Common myeloid progenitor, CD34-positive (primary cell): ENCODE data around the gene MS4A8.

Experiments
- CTCF ChIA-PET: fragments of 350-600 bp; sonication (Branson Sonifier 250); formaldehyde crosslinking; loops from one replicate; lab custom pipeline; 2021; ENCODE audit warnings: antibody characterized with exemption; lab: Charles Lee
- POLR2A ChIA-PET: fragments of 350-600 bp; sonication (Branson Sonifier 250); formaldehyde crosslinking; loops from one replicate; lab custom pipeline; 2021; ENCODE audit warnings: antibody characterized with exemption; lab: Charles Lee
- DNase-seq, 3 donors: peaks; one replicate each; pipeline versions ENCODE4 v3.0.0 to v3.0.0-alpha.2; 2013
- H3K27ac ChIP-seq, 2 experiments: 1 replicate in 1 of 2; 2 replicates in 1 of 2; pipeline ENCODE4 v1.7.0; 2013; ENCODE audit warnings: inconsistent platforms in 2 of 2, low read length in 2 of 2, mild to moderate bottlenecking in 2 of 2, low read depth in 1 of 2, moderate library complexity in 1 of 2; ENCODE audit not compliant: severe bottlenecking in 2 of 2, insufficient read depth in 1 of 2, poor library complexity in 1 of 2
- H3K27me3 ChIP-seq, 5 experiments: replicated peaks in 2 of 5; 1 replicate in 3 of 5; 2 replicates in 2 of 5; pipeline versions ENCODE4 v1.6.1 to v1.7.0; 2013; ENCODE audit warnings: low read length in 4 of 5, mild to moderate bottlenecking in 2 of 5, moderate library complexity in 2 of 5, inconsistent platforms in 1 of 5; ENCODE audit not compliant: insufficient read depth in 5 of 5, control insufficient read depth in 4 of 5
- H3K36me3 ChIP-seq, 4 experiments: 1 replicate in 2 of 4; 2 replicates in 2 of 4; pipeline versions ENCODE4 v1.6.1 to v1.7.0; 2013; ENCODE audit warnings: low read length in 3 of 4, control low read depth in 1 of 4, mild to moderate bottlenecking in 1 of 4; ENCODE audit not compliant: control insufficient read depth in 4 of 4, insufficient read depth in 4 of 4
- H3K4me1 ChIP-seq, 4 experiments: 1 replicate in 3 of 4; 2 replicates in 1 of 4; pipeline versions ENCODE4 v1.6.1 to v1.7.1; 2013; ENCODE audit warnings: low read length in 3 of 4, mild to moderate bottlenecking in 3 of 4, control low read depth in 1 of 4, inconsistent platforms in 1 of 4, moderate library complexity in 1 of 4; ENCODE audit not compliant: control insufficient read depth in 4 of 4, insufficient read depth in 4 of 4; ENCODE audit errors: control extremely low read depth in 1 of 4
- H3K4me3 ChIP-seq, 7 experiments: 1 replicate in 4 of 7; 2 replicates in 3 of 7; pipeline versions ENCODE4 v1.5.1 to v1.7.0; 2013; ENCODE audit warnings: mild to moderate bottlenecking in 7 of 7, low read length in 6 of 7, moderate library complexity in 6 of 7, inconsistent platforms in 2 of 7, low read depth in 2 of 7, control low read depth in 1 of 7; ENCODE audit not compliant: insufficient read depth in 4 of 7, control insufficient read depth in 1 of 7; ENCODE audit errors: extremely low read depth in 1 of 7
- H3K9me3 ChIP-seq, 5 experiments: 1 replicate in 4 of 5; 2 replicates in 1 of 5; pipeline versions ENCODE4 v1.6.1 to v1.7.1; 2013; ENCODE audit warnings: low read length in 4 of 5, mild to moderate bottlenecking in 2 of 5, inconsistent platforms in 1 of 5, low read depth in 1 of 5, moderate library complexity in 1 of 5; ENCODE audit not compliant: control insufficient read depth in 4 of 5, insufficient read depth in 2 of 5; ENCODE audit errors: control extremely low read depth in 1 of 5
- WGBS: methylation state at CpG from one replicate; pipeline ENCODE4 v1.1.5; 2013; ENCODE audit not compliant: insufficient coverage; 5-methylcytosine and 5-hydroxymethylcytosine counted together

Gene MS4A8

DNA sequence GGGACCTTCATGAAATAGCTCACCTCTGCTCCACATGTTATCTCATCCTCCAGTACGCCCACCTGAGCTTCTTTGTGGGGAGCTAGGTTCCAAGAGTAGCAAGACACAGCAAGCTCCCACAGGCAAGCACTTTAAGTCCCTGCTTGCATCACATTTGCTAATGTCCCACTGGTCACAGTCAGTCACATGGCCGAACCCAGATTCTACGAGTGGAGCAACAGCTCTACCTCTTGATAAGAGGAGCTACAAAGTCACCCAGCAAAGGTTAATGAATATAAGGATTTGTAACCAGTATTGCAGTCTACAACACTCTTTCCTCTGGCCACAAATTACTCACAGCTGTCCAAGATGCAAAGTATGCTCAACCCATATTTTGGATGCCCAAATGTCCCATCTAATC, 42.0 kb downstream of the MS4A8 start:
- POLR2A ChIA-PET: no interaction called here
- WGBS: 92% methylated on average over 3 of the region's 3 CpGs
- CTCF ChIA-PET: interaction anchor here (1.7 kb wide), 1 partner anchor 12 kb away, joined by 6 read pairs; no protein-coding TSS in a partner anchor

DNA sequence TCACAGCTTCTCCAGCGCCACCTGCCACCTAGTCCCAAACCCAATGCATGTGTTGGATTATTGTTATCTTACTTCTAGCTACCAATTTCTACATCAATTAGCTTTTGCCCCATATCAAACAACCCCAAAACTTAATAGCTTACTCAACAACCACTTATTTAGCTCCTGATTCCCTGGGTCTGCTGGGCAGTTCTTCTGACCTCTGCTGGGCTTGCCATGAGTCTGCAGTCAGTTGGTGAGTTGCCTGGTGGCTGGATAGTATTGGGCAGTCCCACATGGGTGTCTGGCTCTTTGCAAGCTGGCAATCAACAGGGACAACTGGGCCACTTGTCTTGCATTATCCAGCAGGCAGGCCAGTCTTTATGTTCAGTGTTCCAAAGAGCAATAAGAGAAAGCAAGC, 43.6 kb downstream of the MS4A8 start:
- DNase-seq: no peak
- peaks cover 0 to 7% (median 0%) of the 10 kb centered on the region in 5 experiments for H3K27me3 ChIP-seq
- ChIA-PET CTCF (interaction anchor here (1.0 kb wide), 1 partner anchor 13 kb away, joined by 3 read pairs; no protein-coding TSS in a partner anchor), POLR2A (no interaction called here)
- peaks cover 0 to 4% (median 0%) of the 10 kb centered on the region in 5 experiments for H3K9me3 ChIP-seq
- no peaks in the 10 kb centered on the region for H3K4me1 ChIP-seq
- H3K36me3 ChIP-seq: no peaks in the 10 kb centered on the region
- no peak overlapping the region for H3K4me3 ChIP-seq
- H3K27ac ChIP-seq: no peak overlapping the region
- WGBS: no CpG with 5 or more reads among the region's 1 CpG

More for the DNA sequence above, 42.0 kb downstream of the MS4A8 start:
- H3K4me3 ChIP-seq: no peak overlapping the region
- H3K36me3 ChIP-seq: no peaks in the 10 kb centered on the region
- no peak overlapping the region for H3K27ac ChIP-seq
- H3K9me3 ChIP-seq: peaks cover 0 to 4% (median 0%) of the 10 kb centered on the region in 5 experiments
- no peaks in the 10 kb centered on the region for H3K4me1 ChIP-seq
- no peak for DNase-seq
- H3K27me3 ChIP-seq: peaks cover 0 to 7% (median 0%) of the 10 kb centered on the region in 5 experiments

DNA sequence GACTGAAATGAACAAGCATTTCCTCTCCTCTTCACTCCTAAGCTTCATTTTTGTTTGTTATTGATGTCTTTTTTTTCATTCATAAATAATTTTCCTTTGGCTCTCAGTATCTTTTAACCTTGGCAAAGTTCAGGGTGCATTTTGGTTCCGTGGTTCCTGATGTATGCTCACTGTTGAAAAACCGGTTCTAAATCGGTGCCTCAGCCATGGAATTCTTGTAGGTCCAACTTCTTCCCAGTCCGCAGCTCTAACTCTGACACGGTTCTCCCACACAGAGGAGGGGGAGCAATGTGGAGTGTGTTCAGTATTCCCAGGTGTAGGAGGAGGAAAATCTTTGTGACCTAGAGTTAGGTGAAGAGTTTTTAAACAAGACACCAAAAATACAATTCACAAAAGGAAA, 44.7 kb downstream of the MS4A8 start:
- Histone ChIP-seq H3K4me3 (no peak overlapping the region), H3K9me3 (peaks cover 0 to 4% (median 0%) of the 10 kb centered on the region in 5 experiments), H3K4me1 (no peaks in the 10 kb centered on the region), H3K27ac (no peak overlapping the region), H3K27me3 (peaks cover 0 to 7% (median 0%) of the 10 kb centered on the region in 5 experiments), H3K36me3 (no peaks in the 10 kb centered on the region)
- POLR2A ChIA-PET: no interaction called here
- 100% methylated on average over 3 of the region's 5 CpGs for WGBS
- no peak for DNase-seq
- CTCF ChIA-PET: interaction anchor here (1.0 to 1.2 kb wide), 3 partner anchors 10 to 43 kb away, joined by 3 to 4 read pairs (median 3); no protein-coding TSS in a partner anchor

DNA sequence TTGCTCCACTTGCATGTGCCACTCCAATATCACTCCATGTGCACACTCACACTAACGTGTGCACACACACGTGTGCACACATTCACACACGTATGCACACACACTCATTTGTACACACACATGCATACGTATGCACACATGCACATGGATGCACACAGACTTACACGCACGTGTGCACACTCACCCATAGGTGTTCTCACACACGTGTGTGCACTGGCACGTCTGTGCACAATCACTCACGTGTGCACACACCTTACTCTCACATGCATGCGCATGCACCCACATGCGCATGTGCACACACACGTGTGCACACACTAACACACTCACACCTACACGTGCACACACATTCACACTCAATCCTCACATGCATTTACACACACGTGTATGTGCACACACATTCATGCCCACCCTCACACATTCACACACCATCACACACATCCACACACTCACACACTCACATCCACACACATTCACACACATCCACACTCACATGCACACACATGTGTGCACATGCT, 48.0 kb downstream of the MS4A8 start:
- DNase-seq: no peak
- over 99% methylated on average over 14 of the region's 14 CpGs for WGBS
- Histone ChIP-seq H3K27me3 (peaks cover 0 to 4% (median under 1%) of the 10 kb centered on the region in 5 experiments), H3K9me3 (peaks cover 0 to 4% (median 0%) of the 10 kb centered on the region in 5 experiments), H3K36me3 (no peaks in the 10 kb centered on the region), H3K4me1 (no peaks in the 10 kb centered on the region), H3K27ac (no peak overlapping the region), H3K4me3 (no peak overlapping the region)
- CTCF ChIA-PET: interaction anchor here (1.2 to 1.5 kb wide), 2 partner anchors 9 to 18 kb away, joined by 4 to 5 read pairs; partner anchors contain the start of gene MS4A15
- POLR2A ChIA-PET: no interaction called here

DNA sequence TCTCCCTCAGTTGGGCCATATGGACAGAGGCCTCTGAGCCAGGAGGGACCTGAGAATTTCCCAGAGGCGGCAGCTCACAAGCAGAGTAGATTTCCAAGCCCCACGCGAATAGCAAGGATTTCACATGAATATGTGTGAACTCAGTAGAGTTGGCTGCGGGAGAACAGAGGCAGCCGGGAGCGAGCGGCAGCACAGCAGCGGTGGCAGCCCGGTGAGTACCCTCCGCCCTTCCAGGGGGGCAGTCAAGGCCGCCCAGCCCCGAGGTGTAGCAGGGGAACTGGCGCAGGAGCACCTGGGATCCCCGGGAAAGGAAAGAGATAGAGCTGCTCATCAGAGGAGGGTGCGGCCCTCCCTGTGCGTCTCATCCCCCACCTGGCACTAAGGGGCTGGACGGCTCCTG, 48.8 kb downstream of the MS4A8 start:
- Histone ChIP-seq H3K4me1 (no peaks in the 10 kb centered on the region), H3K27me3 (peaks cover 0 to 8% (median 2%) of the 10 kb centered on the region in 5 experiments), H3K9me3 (peaks cover 0 to 4% (median 0%) of the 10 kb centered on the region in 5 experiments), H3K27ac (no peak overlapping the region), H3K4me3 (no peak overlapping the region), H3K36me3 (no peaks in the 10 kb centered on the region)
- WGBS: 95% methylated on average over 14 of the region's 17 CpGs
- ChIA-PET POLR2A (no interaction called here), CTCF (interaction anchor here (2.9 kb wide), 1 partner anchor 14 kb away, joined by 11 read pairs; no protein-coding TSS in a partner anchor)
- no peak for DNase-seq

DNA sequence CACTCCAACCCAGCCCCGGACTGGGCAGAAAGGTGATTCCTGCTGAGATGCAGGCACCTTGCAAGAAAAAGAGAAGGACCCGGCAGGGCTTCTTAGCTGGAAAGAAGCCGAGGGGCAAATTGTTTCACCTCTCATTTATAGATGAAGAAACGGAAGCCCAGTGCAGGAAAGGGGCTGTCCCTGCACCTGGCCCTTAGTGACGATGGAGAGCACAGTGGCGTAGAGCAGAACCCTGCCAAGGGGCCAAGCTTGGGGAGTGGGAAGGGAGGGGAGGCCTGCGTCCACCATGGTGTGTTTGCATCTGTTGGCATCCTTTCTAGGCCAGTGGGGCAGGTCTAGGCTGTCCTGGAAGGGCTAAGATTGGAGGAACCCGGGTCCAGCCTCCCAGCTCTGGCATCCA, 49.4 kb downstream of the MS4A8 start:
- H3K4me3 ChIP-seq: no peak overlapping the region
- WGBS: 86% methylated on average over 8 of the region's 8 CpGs
- ChIA-PET POLR2A (no interaction called here), CTCF (interaction anchor here (1.0 to 2.9 kb wide), 2 partner anchors 14 to 27 kb away, joined by 6 to 11 read pairs; no protein-coding TSS in a partner anchor)
- H3K27me3 ChIP-seq: peaks cover 0 to 8% (median 2%) of the 10 kb centered on the region in 5 experiments
- H3K36me3 ChIP-seq: no peaks in the 10 kb centered on the region
- peaks cover 0 to 4% (median 0%) of the 10 kb centered on the region in 5 experiments for H3K9me3 ChIP-seq
- no peak for DNase-seq
- H3K27ac ChIP-seq: no peak overlapping the region
- H3K4me1 ChIP-seq: no peaks in the 10 kb centered on the region

DNA sequence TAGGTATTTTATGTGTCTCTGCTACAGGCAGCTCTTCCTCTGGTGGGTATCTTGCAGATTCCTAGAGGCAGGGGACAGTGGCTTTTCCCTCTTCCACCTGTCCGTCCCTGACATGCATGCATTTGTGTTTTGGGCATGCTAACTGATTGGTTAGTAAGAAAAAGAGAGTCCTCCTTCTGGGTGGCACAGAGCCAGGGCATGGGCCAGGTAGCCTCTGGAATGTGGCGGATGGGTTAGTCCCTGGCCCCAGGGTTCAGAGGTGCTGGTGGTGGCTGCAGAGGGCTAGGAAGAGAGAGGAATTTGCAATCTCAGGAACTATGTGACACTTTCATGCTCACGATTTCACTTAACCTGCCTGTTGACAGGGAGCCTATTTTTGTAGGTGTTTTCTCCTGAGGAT, 51.5 kb downstream of the MS4A8 start:
- ChIA-PET CTCF (interaction anchor here (1.0 kb wide), 1 partner anchor 28 kb away, joined by 3 read pairs; no protein-coding TSS in a partner anchor), POLR2A (no interaction called here)
- Histone ChIP-seq H3K36me3 (no peaks in the 10 kb centered on the region), H3K4me3 (no peak overlapping the region), H3K27me3 (peaks cover 0 to 8% (median 2%) of the 10 kb centered on the region in 5 experiments), H3K27ac (no peak overlapping the region), H3K4me1 (no peaks in the 10 kb centered on the region), H3K9me3 (no peaks in the 10 kb centered on the region)
- DNase-seq: no peak
- 88% methylated on average over 2 of the region's 3 CpGs for WGBS
